AML-193 (cell line): Measurements from ENCODE around the gene PRR22.
"Not testable (repeated sequence)": the region's sequence is repeated elsewhere in the genome, so short reads cannot be mapped to it uniquely, and the experiment has no call there.

Source experiments
- DNase-seq, 2 experiments: peaks; one replicate each; lab custom pipeline; 2025; lab: John Stamatoyannopoulos, UW

Gene PRR22

GRCh38 chr19:5790559-5791520 lies 6.3 kb upstream of the PRR22 start, which contains the start of gene DUS3L:
Gene DUS3L, minus strand, starts transcription at chr19:5791163. Its CDS starts 22 bp downstream, at chr19:5791141.
- peak; percentile 92 to 95 for DNase-seq

GRCh38 chr19:5789886-5790558 lies 5.5 kb upstream of the PRR22 start:
- no peak for DNase-seq

GRCh38 chr19:5789351-5789761 lies 4.8 kb upstream of the PRR22 start:
- DNase-seq = no peak

DNA sequence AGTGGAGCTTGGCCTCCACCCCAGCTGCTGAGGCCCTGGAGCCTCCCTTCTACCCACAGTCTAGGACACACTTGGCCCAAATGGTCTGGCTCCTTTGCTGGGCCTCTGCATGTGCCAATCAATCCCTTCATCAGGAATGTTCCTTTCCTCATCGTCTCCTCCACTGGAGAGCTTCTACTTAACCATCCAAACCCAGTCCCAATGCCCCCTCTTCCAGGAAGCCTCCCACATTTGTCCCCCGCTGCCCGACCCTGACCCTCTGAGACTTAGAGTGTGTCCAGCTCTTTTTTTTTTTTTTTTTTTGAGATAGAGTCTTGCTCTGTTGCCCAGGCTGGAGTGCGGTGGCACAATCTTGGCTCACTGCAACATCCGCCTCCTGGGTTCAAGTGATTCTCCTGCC lies 3.9 kb upstream of the PRR22 start:
- no peak for DNase-seq

DNA sequence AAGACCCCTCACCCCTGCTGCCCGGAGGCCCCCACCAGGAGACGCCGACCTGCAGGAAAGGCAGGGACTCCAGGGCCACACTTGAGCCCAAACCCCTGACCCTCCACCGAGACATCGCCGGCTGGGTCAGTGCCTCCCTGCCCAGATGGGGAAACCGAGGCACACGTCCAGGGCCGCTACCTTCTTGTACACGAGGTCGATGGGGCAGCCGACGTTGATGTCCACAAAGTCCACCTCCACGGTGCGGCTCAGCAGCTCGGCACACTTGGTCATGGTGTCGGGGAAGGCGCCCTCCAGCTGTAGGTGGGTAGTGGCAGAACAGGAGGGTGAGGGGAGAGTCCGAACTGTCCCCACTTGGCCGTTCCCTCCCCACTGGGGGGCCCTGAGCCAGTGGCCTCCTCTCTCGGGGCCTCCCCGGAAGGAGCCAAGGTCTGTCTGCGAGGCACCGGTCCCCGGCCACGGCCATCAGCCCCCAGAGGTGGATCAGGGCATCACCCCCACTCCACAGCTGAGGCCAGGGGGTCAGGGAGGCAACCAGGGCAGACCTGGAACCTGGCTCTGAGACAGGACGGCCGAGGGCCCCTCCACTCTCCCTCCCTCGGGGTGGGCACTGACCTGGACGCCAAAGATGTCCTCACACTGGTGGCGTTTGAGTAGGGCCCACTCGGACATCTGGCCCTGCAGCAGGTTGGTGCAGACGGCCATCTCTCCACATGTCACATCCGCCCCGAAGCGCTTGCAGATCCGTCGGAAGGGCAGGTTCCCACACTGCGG lies 3.0 kb upstream of the PRR22 start:
- no peak for DNase-seq

DNA sequence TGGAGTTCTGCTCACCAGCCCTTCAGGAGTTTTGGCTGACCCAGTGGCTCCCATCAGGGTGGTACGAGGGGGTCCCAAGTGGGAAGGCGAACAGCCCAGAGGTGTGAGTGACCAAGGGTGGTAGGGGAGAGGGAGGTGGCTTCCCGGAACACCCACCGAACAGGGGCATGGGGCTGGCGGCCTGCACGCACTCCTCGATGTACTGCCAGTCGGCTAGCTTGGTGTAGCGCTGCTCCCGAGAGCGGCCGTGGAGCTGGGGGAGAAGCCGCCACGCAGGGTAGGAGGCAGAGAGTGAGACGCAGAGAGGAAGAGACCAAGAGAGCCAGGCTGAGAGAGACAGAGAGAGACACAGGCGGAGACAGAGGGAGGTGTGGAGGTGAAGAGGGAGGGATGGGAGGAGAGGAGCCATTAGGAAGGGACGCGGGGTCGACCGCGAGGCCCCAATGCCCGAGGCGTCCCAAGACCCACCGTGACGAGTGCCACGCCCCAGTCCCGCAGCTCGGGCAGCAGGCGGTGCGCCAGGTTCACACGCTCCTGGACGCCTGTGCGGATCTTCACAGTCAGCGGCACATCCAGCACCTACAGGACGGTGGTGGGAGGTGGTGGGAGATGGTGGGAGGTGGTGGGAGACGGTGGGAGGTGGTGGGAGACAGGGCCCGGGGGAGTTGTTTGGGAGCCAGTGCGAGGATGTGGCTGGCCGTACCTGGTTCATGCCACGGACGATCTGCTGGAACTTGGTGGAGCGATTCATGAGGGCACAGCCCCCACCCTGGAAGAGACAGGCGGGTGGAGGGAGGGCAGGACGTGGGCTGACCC lies 2.3 kb upstream of the PRR22 start:
- no peak for DNase-seq

- DNase-seq = no peak
These were observed 877 bp upstream of the PRR22 start for GRCh38 chr19:5785423-5785822.

DNA sequence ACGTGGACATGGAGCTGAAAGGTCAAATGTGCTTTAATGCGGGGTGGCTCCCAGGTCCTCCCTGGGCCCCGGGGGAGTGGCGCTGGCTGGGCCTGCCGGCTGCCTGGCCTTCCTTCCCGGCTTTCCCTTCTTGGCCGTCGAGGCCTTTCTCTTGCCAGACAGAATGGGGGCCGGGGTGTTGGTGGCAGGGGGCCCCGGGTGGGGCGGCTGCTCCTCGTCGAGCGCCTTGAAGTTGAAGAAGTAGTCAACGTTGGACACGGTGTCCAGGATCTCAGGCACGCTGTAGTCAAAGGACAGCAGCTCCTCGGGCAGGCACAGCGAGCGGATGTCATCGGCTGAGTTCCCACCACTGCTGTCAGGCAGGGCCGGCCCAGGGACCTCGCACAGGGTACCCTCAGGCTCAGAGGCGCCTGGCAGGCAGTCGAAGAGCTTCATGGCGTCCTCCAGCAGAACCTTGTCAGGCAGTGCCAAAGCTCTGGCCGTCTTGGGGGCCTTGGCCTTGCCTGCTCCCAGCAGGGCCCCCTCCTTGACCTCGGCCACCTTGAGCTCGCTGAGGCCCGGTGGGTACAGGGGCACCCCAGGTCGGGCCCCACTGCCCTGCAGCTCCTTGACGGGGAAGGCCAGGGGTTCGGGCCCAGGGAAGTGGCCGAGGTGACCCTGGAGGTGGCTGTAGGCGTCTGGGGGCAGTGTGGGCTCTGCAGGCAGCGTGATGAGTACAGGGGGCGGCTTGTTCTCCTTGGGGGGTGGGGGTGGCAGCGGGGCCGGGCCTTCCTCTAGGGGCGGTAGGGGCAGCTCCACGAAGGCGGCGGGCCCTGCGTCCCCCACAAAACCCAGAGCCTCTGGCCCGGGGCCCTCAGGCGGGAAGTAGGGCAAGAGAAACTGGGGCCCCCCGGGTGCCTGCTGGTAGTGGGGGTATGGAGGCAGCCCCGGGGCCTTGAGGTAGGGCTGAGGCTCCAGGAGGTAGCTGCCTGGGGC lies 1.3 kb downstream of the PRR22 start:
- no peak for DNase-seq

GRCh38 chr19:5782322-5782721 lies 2.2 kb downstream of the PRR22 start:
- DNase-seq = no peak

DNA sequence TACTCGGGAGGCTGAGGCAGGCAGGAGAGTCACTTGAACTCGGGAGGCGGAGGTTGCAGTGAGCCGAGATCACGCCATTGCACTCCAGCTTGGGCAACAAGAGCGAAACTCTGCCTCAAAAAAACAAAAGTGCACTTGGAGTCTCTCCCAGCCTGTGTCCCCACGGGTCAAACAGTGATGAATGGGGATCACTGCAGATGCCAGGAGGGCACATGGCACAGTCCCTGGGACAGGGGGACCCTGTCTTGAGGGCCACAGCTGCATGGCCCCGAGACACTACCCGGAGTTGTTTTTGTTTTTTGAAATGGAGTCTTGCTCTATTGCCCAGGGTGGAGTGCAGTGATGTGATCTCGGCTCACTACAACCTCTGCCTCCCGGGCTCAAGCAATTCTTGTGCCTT lies 3.6 kb downstream of the PRR22 start:
- DNase-seq = not testable (repeated sequence)

DNA sequence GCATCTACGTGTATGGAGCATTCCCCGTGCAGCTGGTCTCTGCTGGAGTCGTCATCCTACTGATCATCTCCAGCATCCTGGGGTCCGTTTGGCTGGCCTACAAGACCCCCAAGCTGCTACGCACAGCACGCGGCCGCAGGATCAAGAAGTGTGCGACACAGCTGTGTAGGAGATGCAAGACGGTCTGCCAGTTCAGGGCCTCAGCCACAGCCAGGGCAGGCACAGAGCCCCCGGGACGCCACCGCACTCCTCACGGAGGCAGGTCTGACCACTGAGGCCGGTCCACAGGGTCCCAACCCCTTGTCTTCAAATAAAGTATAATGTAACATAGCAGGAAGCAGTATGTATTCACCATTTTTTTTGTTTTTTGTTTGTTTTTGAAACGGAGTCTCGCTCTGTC lies 6.1 kb downstream of the PRR22 start:
- no peak for DNase-seq

- DNase-seq = no peak
These were observed 8.8 kb downstream of the PRR22 start for GRCh38 chr19:5775668-5776309.

DNA sequence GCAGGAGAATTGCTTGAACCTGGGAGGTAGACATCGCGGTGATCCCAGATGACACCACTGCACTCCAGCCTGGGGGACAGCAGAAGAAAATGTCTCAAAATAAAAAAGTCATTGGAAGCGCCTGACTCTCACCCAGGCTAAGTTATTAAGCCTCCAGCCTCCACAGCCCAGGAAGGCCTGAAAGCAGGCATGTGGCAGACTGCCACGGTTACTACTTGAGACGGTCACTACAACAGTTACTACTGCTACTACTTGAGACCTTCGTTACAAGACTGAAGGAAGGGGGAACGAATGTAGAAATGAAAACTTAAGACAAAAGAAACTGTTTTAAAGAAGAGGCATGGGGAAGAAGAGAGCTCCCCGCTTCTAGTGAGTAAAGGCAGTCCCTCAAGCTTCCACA lies 9.6 kb downstream of the PRR22 start:
- DNase-seq = no peak

DNA sequence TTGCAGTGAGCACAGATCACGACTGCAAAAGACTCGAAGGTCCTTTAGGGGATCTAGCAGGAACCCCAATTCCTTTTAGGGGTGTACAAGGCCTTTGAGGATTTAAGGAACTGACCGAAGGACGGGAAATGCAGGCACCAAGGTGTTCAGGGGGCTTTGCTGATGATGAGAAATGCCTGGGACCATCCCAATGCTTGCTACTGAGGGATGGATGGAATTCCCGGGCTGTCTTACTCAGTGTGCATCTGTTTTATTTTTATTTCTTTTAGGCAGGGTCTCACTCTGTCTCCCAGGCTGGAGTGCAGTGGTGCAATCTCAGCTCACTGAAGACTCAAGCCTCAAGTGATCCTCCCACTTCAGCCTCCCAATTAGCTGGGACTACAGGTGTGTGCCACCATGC lies 11.3 kb downstream of the PRR22 start:
- no peak for DNase-seq

- no peak for DNase-seq
These were observed 12.1 kb downstream of the PRR22 start for GRCh38 chr19:5772416-5772815.

DNA sequence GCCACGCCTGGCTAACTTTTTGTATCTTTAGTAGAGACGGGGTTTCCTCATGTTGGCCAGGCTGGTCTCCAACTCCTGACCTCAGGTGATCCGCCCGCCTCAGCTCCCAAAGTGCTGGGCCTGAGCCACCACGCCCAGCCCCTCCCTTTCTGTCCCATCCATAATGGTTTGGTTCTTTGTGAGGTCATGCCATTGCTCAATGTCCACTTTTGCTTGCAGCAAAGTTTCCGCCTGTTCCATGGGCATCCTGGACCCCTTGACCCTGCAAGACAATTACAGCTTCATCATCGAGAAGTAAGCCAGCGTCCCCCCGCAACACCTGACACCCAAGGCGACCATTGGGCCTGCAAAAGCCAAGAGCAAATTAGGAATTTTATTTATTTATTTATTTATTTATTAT lies 16.6 kb downstream of the PRR22 start:
- DNase-seq = no peak

- DNase-seq = no peak
These were observed 19.3 kb downstream of the PRR22 start for GRCh38 chr19:5765220-5765619.

- no peak for DNase-seq
These were observed 21.8 kb downstream of the PRR22 start for GRCh38 chr19:5762608-5763217.

DNA sequence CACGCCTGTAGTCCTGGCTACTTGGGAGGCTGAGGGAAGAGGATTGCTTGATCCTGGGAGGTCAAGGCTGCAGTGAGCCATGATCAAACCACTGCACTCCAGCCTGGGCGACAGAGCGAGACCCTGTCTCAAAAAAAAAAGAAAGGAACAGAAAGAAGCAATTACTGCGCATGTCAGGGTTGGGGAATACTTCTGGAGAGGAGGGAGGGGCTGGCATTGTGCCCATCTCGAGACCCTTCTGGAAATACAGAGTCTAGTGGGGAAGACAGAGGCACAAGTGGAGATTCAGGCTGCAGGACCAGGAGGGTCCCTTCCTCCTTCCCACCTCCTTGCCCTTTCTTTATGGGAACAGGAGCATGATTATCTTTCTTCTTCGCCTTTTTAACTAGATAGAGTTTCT lies 30.8 kb downstream of the PRR22 start:
- DNase-seq = no peak
